GM12874 (cell line): ENCODE data around the gene ADAMTS13.

ENCODE experiments used
- TF ChIP-seq, protein P1 (sequence below): IDR thresholded peaks from 2 replicates; pipeline ENCODE4 v1.5.1; 2011; ENCODE audit warnings: low read depth, mild to moderate bottlenecking, control low read depth, low read length, moderate library complexity; ENCODE audit not compliant: insufficient read depth

Gene ADAMTS13

DNA sequence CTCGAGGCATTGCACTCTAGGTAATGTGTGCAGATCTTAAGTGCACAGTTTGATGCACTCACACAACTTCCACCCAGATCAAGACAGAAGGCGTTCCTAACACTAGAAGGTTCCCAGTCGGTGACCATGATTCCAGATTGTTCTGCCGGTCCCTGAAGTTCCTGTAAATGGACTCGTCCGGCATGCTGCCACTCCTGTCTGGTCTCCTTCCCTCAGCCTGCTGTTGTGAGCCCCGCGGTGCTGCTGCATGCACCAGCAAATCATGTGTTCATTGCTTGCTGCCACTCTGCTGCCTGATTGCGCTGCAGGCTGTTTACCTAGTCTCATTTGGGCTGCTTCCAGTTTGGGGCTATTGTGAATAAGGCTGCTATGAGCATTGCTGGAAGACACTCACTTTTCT is 34.5 kb upstream of the ADAMTS13 start:
- TF ChIP-seq, protein P1, sequence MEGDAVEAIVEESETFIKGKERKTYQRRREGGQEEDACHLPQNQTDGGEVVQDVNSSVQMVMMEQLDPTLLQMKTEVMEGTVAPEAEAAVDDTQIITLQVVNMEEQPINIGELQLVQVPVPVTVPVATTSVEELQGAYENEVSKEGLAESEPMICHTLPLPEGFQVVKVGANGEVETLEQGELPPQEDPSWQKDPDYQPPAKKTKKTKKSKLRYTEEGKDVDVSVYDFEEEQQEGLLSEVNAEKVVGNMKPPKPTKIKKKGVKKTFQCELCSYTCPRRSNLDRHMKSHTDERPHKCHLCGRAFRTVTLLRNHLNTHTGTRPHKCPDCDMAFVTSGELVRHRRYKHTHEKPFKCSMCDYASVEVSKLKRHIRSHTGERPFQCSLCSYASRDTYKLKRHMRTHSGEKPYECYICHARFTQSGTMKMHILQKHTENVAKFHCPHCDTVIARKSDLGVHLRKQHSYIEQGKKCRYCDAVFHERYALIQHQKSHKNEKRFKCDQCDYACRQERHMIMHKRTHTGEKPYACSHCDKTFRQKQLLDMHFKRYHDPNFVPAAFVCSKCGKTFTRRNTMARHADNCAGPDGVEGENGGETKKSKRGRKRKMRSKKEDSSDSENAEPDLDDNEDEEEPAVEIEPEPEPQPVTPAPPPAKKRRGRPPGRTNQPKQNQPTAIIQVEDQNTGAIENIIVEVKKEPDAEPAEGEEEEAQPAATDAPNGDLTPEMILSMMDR, result no peak

DNA sequence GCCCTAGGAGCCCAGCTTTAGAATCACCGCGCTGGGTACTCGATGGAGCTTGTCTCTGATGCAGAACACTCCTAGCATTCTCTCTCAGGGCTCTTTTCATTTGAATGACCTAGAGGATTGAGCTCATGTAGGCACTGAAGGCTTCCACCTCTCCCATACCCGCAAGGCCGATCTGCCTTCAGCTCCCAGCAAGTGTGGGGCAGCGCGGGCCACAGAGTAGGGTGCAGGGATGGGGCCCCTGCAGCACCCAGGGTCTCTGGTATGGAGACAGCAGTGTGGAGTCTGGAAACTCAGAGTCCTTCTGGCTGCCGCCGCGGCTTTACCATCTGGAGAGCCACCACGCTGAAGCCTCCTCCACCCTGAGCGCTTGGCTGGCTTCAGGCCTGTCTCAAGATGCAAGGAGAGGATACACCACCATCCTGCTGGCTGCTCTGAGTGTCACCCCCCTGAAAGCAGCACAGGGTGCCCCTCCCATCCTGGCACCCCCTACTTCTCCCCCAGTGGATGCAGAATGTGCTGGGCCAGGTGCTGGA is 33.1 kb upstream of the ADAMTS13 start:
- TF ChIP-seq, protein P1, result no peak

DNA sequence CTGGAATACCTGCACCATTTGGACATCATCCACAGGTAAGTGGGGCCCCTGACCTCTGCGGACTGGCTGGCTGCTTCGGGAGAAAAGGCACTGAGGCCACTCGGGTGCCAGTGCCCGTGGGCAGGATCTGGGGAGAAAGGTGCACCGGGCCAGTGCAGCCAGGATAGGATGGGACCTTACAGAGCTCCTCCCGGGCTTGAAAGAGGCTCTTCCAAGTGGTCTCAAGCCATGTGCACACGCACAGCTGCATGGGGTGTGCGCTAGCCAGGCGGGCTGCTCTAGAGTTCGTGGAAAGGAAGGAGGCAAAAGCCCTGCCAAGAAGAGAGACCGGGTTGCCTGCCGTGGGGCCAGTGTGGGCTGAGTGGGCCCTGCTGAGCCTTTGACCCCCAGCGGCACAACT is 32.6 kb upstream of the ADAMTS13 start:
- TF ChIP-seq, protein P1, result no peak

DNA sequence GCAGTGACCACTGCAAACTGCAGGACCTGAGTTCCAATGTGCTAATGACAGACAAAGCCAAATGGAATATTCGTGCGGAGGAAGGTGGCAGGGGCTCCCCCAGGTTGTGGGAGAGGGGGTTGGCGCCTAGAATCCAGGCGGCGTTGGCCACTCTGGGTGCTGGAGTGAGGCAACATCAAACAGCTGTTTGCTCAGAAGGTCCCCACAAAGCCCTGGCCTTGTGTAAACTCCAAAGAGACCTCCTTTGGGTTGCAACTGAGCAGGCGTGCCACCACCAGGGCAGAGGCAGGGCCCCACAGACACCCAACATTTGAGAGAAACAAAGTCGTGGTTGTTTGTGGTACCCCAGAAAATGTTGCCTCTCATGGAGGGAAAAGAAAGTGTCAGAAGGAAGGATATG is 31.5 kb upstream of the ADAMTS13 start:
- TF ChIP-seq, protein P1, result no peak

DNA sequence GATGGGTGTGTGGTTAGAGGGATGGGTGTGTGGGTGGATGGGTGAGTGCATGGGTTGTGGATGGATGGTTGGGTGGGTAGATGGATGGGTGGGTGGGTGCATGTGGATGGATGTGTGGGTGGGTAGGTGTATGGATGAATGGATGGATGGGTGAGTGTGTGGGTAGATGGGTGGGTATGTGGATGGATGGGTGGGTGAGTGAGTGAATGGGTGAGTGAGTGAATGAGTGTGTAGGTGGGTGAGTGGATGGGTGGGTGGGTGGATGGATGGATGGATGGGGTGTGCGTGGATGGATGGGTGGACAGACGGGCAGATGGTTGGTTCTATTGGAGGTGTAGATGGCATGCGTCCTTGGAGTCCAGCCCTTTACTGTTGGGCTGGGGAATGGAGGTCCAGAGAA is 28.8 kb upstream of the ADAMTS13 start:
- TF ChIP-seq, protein P1, result no peak

DNA sequence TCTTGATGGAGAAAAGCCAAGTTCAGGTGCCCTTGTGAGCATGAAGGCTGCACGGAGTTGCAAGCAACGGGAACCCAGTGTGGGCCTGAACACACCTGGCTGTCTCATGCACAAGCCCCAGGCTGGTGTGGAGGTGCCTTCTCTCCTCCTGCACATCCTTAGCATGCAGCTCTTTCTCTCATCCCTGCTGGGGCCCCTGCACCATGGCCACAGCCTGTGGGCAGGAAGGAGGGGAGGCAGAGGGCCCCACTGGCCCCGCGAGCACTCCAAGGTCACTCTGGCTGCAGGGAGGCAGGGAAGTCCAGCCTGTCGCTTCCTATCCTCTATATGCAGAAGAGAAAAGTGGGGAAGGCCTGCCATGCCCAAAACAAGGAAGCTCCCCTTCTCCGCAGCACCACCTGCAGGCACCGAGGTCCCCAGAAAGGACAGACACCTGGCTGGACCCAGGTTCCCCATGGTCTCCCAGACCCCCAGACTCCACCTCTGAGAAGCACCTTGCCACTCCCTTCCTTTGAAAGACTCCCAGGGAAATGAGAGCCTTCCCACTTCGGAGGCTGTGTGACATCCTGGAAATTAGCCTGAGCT is 27.4 kb upstream of the ADAMTS13 start:
- TF ChIP-seq, protein P1, result no peak

DNA sequence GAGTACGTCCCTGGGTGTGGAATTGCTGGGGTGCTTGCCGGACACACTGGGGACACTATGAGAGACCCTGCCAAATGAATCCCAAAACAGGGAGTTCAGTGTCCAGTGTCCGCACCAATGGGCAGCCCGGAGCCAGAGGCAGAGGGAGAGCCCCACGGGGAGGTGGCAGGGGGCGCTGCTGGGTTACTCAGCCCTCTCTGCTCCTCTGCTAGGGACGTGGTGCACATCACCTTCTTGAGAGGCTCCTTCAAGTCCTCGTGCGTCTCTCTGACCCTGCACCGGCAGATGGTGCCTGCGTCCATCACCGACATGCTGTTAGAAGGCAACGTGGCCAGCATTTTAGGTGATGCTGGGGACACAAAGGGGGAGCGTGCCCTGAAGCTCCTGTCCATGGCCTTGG is 25.2 kb upstream of the ADAMTS13 start:
- TF ChIP-seq, protein P1, result peak; percentile 34; the same call in 1 of the 2 replicates
